Measurements from ENCODE around the gene ZNF837.
A peak's percentile ranks its signal among the peaks of the same experiment; 100 is the strongest.

ZNF837 gene

GRCh38 chr19:58380662-58381459 lies at the start of gene ZNF837:
Gene ZNF837, minus strand, starts transcription at chr19:58381030. Its CDS starts 11,698 bp downstream, at chr19:58369332.
- H3K9me3 ChIP-seq (ENCODE audit: control insufficient read depth, low read length), result no peaks in the 10 kb centered on the region
- peak within 1 kb of the TSS; percentile 89 for H2AFZ ChIP-seq
- no peaks in the 10 kb centered on the region for H3K27me3 ChIP-seq (ENCODE audit: control insufficient read depth, insufficient read depth, low read length)
- no peaks in the 10 kb centered on the region for H3K36me3 ChIP-seq (ENCODE audit: control insufficient read depth, insufficient read depth, low read length)
- TF ChIP-seq CTCF (IDR thresholded peaks at IDR 0.05), result peak; percentile 15
- H3K27ac ChIP-seq, result peak within 1 kb of the TSS; percentile 89
- peaks cover 19% of the 10 kb centered on the region for H3K4me1 ChIP-seq
- peaks cover 3% of the 10 kb centered on the region for H3K79me2 ChIP-seq
- H3K4me3 ChIP-seq (ENCODE audit: low read depth, low read length), result peak within 1 kb of the TSS; percentile 82
- H3K9ac ChIP-seq, result peak within 1 kb of the TSS; percentile 49
- peak within 1 kb of the TSS; percentile 96 for H3K4me2 ChIP-seq (ENCODE audit: low read length)

- no peak overlapping the region for H3K9ac ChIP-seq
- no peaks in the 10 kb centered on the region for H3K79me2 ChIP-seq
- no peaks in the 10 kb centered on the region for H3K27me3 ChIP-seq (ENCODE audit: control insufficient read depth, insufficient read depth, low read length)
- no peak overlapping the region for H2AFZ ChIP-seq
- no peak overlapping the region for H3K4me2 ChIP-seq (ENCODE audit: low read length)
- no peak overlapping the region for H3K27ac ChIP-seq
- TF ChIP-seq CTCF (IDR thresholded peaks at IDR 0.05), result no peak
- H3K4me3 ChIP-seq (ENCODE audit: low read depth, low read length), result no peak overlapping the region
- H3K9me3 ChIP-seq (ENCODE audit: control insufficient read depth, low read length), result peaks cover 29% of the 10 kb centered on the region
- H3K36me3 ChIP-seq (ENCODE audit: control insufficient read depth, insufficient read depth, low read length), result peaks cover 19% of the 10 kb centered on the region
- no peaks in the 10 kb centered on the region for H3K4me1 ChIP-seq
Observed at GRCh38 chr19:58429745-58430144, 48.9 kb upstream of the ZNF837 start.

- H3K9me3 ChIP-seq (ENCODE audit: control insufficient read depth, low read length), result peaks cover 17% of the 10 kb centered on the region
Observed at GRCh38 chr19:58428617-58429016, 47.8 kb upstream of the ZNF837 start.

DNA sequence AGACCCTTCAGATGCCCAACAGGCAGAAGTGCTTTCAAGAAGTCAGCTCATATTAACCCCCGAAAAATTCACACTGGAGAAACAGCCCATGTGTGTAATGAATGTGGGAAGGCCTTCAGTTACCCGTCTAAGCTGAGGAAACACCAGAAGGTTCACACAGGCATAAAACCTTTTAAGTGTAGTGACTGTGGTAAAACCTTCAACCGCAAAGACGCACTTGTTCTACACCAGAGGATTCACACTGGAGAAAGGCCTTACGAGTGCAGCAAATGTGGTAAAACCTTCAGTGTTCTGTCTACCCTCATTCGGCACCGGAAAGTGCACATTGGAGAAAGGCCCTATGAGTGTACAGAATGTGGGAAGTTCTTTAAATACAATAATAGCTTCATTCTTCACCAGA lies 36.2 kb upstream of the ZNF837 start:
- H3K9me3 ChIP-seq (ENCODE audit: control insufficient read depth, low read length), result no peaks in the 10 kb centered on the region
- TF ChIP-seq CTCF (IDR thresholded peaks at IDR 0.05), result no peak
- H3K4me1 ChIP-seq, result no peaks in the 10 kb centered on the region
- H2AFZ ChIP-seq, result no peak overlapping the region
- peaks cover 25% of the 10 kb centered on the region for H3K79me2 ChIP-seq
- no peak overlapping the region for H3K9ac ChIP-seq
- no peak overlapping the region for H3K27ac ChIP-seq
- no peaks in the 10 kb centered on the region for H3K27me3 ChIP-seq (ENCODE audit: control insufficient read depth, insufficient read depth, low read length)
- no peak overlapping the region for H3K4me2 ChIP-seq (ENCODE audit: low read length)
- H3K36me3 ChIP-seq (ENCODE audit: control insufficient read depth, insufficient read depth, low read length), result no peaks in the 10 kb centered on the region
- H3K4me3 ChIP-seq (ENCODE audit: low read depth, low read length), result no peak overlapping the region

More at GRCh38 chr19:58428617-58429016, 47.8 kb upstream of the ZNF837 start:
- H3K4me2 ChIP-seq (ENCODE audit: low read length), result no peak overlapping the region
- H3K4me3 ChIP-seq (ENCODE audit: low read depth, low read length), result no peak overlapping the region
- H3K79me2 ChIP-seq, result no peaks in the 10 kb centered on the region
- H3K4me1 ChIP-seq, result no peaks in the 10 kb centered on the region
- TF ChIP-seq CTCF (IDR thresholded peaks at IDR 0.05), result no peak
- H3K36me3 ChIP-seq (ENCODE audit: control insufficient read depth, insufficient read depth, low read length), result peaks cover 10% of the 10 kb centered on the region
- no peaks in the 10 kb centered on the region for H3K27me3 ChIP-seq (ENCODE audit: control insufficient read depth, insufficient read depth, low read length)
- H2AFZ ChIP-seq, result no peak overlapping the region
- no peak overlapping the region for H3K27ac ChIP-seq
- H3K9ac ChIP-seq, result no peak overlapping the region

GRCh38 chr19:58416604-58417003 lies 35.8 kb upstream of the ZNF837 start:
- Histone ChIP-seq H3K4me3 (ENCODE audit: low read depth, low read length) (no peak overlapping the region), H3K4me2 (ENCODE audit: low read length) (no peak overlapping the region), H3K36me3 (ENCODE audit: control insufficient read depth, insufficient read depth, low read length) (no peaks in the 10 kb centered on the region), H3K9me3 (ENCODE audit: control insufficient read depth, low read length) (no peaks in the 10 kb centered on the region), H3K27me3 (ENCODE audit: control insufficient read depth, insufficient read depth, low read length) (no peaks in the 10 kb centered on the region), H2AFZ (no peak overlapping the region), H3K27ac (no peak overlapping the region), H3K79me2 (peaks cover 25% of the 10 kb centered on the region), H3K9ac (no peak overlapping the region), H3K4me1 (no peaks in the 10 kb centered on the region)
- no peak for TF ChIP-seq CTCF (IDR thresholded peaks at IDR 0.05)

Data from parathyroid adenoma (tissue), 2 donors.